ENCODE measurements around the gene PAPSS2.

- TF ChIP-seq, protein P1, sequence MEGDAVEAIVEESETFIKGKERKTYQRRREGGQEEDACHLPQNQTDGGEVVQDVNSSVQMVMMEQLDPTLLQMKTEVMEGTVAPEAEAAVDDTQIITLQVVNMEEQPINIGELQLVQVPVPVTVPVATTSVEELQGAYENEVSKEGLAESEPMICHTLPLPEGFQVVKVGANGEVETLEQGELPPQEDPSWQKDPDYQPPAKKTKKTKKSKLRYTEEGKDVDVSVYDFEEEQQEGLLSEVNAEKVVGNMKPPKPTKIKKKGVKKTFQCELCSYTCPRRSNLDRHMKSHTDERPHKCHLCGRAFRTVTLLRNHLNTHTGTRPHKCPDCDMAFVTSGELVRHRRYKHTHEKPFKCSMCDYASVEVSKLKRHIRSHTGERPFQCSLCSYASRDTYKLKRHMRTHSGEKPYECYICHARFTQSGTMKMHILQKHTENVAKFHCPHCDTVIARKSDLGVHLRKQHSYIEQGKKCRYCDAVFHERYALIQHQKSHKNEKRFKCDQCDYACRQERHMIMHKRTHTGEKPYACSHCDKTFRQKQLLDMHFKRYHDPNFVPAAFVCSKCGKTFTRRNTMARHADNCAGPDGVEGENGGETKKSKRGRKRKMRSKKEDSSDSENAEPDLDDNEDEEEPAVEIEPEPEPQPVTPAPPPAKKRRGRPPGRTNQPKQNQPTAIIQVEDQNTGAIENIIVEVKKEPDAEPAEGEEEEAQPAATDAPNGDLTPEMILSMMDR (IDR thresholded peaks at IDR 0.05) = no peak
- TF ChIP-seq POLR2A (IDR thresholded peaks at IDR 0.05) = no peak
Observed at GRCh38 chr10:87650838-87651589, 8.7 kb upstream of the PAPSS2 start.

Measured in ovary (tissue), 3 donors.